GM12892 (cell line): ENCODE data around the gene NSL1.

Source experiments
- POLR2A ChIP-seq: IDR thresholded peaks from 2 replicates; pipeline ENCODE4 v1.6.1; 2011; ENCODE audit warnings: low read depth, low read length, control low read depth
- POLR2AphosphoS5 ChIP-seq: IDR thresholded peaks from 2 replicates; pipeline ENCODE4 v1.6.1; 2011; ENCODE audit warnings: low read depth, low read length, control low read depth
- TAF1 ChIP-seq: IDR thresholded peaks from 2 replicates; pipeline ENCODE4 v1.6.1; 2011; ENCODE audit warnings: low read depth, mild to moderate bottlenecking, control low read depth, low read length, borderline replicate concordance

DNA sequence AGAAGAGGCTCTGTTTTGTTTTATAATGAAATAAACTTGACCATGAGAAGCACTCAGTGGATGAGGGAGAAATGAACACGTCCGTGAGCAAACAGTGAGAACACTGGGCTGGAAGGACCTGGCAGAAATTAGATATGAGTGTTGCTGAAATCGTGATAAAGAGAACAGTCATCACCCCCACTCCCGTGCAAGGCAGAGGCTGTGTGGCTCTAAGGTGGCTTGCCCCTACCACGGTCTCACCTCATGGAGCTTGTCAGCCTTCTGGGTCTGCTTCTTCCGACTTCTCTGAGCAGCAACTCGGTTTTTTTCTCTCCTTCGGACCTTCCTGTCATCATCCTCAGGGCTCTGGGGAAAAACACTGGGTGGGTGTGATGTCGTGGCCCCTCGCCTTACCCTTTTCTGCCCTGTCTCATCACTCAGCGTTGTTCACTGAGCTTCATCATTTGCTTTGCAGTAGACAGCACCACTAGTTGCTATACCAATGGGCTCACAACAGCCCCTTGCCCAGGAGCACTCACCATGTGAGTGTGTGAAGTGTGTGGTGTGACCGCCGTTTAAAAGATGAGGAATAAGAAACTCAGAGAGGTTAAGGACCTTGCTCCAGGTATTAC lies 94.8 kb downstream of the NSL1 start:
- TF ChIP-seq POLR2A (no peak), POLR2AphosphoS5 (no peak), TAF1 (no peak)
